ENCODE data around the gene CSRP1. TPM values are rescaled to one million over a fixed set of nuclear protein-coding genes. Genes with fewer than 3 reads are reported as not detected.

Gene CSRP1
- total and polyA plus RNA-seq, 2 of the 13 experiments (the other 11 are each of a cell fraction or from before 2014, with no cell fraction given) = 17.7 to 68.9 TPM

DNA sequence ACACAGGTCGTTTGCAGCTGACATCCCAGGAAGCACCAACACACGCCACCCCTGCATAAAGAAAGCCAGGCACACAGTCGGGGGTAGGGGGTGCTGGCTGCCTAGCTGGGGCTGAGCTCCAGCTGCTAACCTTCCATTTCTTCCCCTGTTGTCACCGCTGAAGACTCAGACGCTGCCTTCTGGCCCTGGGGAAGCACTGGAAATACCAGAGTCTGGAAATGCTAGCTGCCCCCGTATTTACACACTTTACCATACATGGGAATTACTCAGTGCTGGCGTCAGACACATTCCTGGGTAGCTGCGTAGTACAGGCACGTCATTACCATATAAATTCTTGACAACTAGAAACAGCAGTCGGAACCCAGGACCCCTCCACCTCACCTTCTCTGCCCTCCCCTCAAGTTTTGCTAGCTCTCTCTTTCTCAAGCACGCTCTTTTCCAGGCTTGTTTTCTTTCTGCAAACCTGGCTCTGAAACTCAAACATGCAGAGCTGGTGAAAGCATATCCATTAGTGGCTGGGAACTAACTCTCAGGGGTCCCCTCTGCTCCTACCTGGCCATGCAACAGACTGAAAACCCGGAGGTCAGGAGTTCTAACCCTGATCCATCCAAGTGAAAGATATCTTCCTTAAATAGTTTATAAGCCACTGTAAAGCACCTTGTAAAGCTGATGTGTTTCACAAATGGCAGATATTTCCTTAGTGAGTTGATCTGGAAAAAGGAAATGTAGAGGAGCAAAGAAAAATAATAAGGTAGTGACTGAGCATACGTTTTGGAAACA is 3.3 kb downstream of the CSRP1 start (continued):
- TF ChIP-seq ATF1 (CRISPR knock-in tag; IDR thresholded peaks at IDR 0.05) (no peak), PATZ1 (CRISPR knock-in tag; IDR thresholded peaks at IDR 0.05) (peak; percentile 48; the same call in 1 of the 2 replicates), ZMYM2 (CRISPR knock-in tag; IDR thresholded peaks at IDR 0.05) (no peak), FOXK1 (CRISPR knock-in tag; IDR thresholded peaks at IDR 0.05; ENCODE audit: borderline replicate concordance, low read depth) (peak; percentile 24; the same call in 1 of the 2 replicates), ZNF317 (CRISPR knock-in tag; IDR thresholded peaks at IDR 0.05) (no peak), GPN1 (CRISPR knock-in tag; IDR thresholded peaks at IDR 0.05; ENCODE audit: borderline replicate concordance) (no peak), ZBED4 (CRISPR knock-in tag; IDR thresholded peaks at IDR 0.05; ENCODE audit: borderline replicate concordance) (no peak), AGO1 (IDR thresholded peaks at IDR 0.05; ENCODE audit: low read depth, low read length, poor library complexity, severe bottlenecking) (no peak), NCOR1 (IDR thresholded peaks at IDR 0.05; ENCODE audit: borderline replicate concordance, low read length) (no peak), ZBTB20 (CRISPR knock-in tag; IDR thresholded peaks at IDR 0.05; ENCODE audit: borderline replicate concordance, low read depth) (peak; percentile 37; the same call in 1 of the 2 replicates), ZUFSP (CRISPR knock-in tag; IDR thresholded peaks at IDR 0.05; ENCODE audit: borderline replicate concordance) (no peak), IRF2 (CRISPR knock-in tag; IDR thresholded peaks at IDR 0.05) (no peak), ARID5B (CRISPR knock-in tag; IDR thresholded peaks at IDR 0.05) (0 out of 2 replicates have a peak, but pooled peaks have one; percentile 9), ZSCAN22 (CRISPR knock-in tag; IDR thresholded peaks at IDR 0.05) (no peak), POGZ (CRISPR knock-in tag; IDR thresholded peaks at IDR 0.05) (no peak), ZNF614 (CRISPR knock-in tag; IDR thresholded peaks at IDR 0.05; ENCODE audit: borderline replicate concordance) (no peak), TBP (CRISPR knock-in tag; IDR thresholded peaks at IDR 0.05) (no peak)
